Inflammatory macrophage (primary cell): ENCODE data around the gene INPP4B.

Experiments
- DNase-seq, 2 donors: peaks; one replicate each; pipeline ENCODE4 v3.0.0-alpha.2; 2020 to 2022

INPP4B gene

DNA sequence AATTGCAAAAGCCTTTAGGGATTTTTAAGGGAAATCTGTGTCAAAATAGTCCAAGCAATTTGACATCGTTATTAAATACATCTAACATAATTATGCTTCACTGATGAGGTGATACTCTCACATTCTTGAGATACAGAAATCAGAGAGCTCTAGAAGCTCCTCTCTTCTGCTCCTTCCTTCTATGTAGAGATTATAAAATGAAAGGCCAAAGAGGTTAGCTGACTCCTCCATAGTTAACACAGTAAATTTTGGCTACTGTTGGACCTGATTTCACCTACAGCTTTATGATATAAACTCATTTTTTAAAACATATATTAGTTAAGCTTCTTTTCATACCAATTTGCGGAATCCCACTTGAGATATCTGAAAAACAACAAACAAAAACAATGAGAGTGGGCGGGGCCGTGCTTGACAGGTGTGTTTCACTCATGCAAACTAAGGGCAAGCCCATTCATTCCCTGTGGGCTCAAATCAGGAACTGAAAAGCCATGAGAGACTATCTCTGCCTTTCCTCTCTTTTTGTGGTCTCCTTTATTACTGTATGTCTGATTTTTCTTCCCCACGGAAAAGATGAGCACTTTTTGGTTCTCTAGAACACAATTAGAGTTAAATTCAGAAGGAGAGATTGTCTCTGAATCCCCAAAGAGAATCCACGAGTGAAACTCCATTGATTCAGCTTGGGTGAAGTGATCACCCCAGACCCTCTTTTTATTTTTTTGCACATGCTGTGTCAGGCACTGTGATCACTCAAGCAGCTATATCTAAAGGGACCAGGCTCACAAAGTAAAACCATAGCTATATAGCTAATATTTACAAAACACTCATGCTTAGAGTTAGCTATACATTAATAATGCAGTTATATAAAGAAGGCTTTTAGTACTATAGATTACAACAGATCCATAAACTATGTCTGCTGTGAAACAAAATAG, 643.4 kb downstream of the INPP4B start:
- DNase-seq = no peak

DNA sequence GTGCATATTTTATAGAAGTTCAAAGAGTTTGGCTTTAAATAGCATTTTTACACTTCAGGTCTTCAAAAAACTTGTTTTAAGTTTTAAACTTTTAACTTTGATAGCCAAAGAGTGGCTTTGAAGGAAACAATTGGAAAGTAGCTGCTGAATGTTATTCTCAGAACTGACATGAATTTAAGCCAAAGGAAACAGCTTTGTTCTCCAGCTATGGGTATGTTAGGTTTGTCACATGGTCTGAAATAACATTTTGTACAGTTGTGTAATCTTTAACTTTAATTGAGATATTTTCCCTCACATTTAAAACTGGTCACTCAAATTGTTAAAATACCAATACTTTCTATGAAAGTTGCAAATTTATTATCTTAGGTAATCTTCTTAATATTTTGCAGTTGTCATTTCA, 645.1 kb downstream of the INPP4B start:
- DNase-seq = no peak

DNA sequence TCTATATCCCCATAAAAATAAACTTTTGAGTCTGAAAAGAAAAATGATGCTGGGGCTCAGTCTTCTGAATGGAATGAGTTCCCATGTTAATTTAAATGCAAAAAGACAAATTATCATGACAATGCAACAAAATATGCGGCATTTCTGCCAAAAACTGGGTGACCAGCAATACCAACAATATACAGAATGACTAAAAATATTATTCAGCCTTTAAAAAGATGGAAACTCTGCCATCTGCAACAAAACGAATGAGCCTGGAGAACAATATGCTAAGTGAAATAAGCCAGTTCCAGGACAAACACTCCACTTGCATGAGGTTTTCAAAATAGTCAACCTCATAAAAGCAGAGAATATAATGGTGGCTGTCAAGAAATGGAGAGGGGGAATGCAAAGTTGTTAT, 651.2 kb downstream of the INPP4B start:
- DNase-seq = no peak

DNA sequence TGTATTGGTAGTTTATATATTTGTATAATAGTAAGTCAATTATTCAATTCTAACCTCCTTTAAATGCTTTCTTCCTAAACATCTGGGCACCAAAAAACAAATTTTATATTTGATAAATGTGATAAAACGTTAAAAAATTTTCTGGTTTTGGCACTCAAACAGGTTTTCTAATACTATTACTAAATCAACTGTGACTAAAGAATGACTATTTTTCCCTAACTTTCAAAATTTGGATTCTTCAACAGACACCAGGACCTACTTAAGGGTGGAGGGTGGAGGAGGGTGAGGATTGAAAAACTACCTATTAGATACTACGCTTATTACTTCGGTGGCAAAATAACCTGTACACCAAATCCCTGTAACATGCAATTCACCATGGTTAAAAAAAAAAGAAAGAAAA, 654.2 kb downstream of the INPP4B start:
- no peak for DNase-seq

DNA sequence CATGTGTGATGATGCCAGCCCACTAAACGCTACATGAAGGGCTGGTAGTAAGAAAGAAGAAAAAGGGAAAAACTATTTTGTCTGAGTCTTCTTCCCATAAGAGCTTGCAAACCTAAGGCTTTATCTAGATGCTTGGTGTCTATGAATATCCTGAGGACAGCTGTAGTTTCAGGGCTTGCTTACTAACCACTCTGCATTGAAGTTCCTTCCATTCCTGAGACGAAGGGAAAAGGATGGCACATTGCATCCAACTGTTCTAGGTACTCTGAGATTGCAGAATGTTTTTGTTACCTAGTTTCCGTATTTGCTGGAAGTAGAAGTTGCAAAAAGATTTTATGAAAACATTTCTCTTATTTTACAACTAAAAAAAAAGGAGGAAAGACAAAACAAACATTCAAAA, 665.1 kb downstream of the INPP4B start:
- no peak for DNase-seq

DNA sequence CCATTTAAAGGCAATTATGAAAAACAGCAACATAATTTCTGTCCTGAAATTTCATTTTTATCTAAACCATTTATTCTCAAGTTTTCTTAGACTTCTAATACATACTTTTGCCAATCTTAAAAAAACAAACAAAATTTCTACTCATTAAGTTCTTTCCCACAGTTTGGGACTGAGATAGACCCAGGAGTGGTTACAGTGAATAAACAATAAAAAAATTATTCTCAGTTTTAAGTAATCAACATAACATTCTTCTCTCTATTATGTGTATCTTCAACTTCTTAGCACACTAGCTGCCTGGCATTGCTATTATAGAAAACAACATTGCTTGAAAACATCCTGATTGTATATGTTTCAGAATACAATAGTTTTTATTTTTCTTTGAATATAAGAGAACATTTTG, 676.9 kb downstream of the INPP4B start:
- no peak for DNase-seq

DNA sequence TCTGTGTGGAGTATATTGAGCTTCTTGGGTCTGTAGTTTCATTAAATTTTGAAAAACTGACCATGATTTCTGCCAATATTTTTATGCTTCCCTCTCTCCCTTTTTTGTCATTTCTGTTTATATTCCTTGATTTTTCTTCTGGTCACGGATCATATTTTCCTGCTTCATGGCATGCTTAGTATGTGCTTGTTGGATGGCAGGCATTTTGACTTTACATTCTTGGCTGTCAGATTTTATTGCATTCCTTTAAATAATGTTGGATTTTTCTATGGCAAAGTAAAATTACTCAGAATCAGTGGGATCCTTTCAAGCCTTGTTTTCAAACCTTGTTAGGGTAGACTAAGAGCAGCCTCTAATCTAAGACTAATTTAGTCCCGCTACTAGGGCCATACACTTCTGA, 677.9 kb downstream of the INPP4B start:
- DNase-seq = no peak

DNA sequence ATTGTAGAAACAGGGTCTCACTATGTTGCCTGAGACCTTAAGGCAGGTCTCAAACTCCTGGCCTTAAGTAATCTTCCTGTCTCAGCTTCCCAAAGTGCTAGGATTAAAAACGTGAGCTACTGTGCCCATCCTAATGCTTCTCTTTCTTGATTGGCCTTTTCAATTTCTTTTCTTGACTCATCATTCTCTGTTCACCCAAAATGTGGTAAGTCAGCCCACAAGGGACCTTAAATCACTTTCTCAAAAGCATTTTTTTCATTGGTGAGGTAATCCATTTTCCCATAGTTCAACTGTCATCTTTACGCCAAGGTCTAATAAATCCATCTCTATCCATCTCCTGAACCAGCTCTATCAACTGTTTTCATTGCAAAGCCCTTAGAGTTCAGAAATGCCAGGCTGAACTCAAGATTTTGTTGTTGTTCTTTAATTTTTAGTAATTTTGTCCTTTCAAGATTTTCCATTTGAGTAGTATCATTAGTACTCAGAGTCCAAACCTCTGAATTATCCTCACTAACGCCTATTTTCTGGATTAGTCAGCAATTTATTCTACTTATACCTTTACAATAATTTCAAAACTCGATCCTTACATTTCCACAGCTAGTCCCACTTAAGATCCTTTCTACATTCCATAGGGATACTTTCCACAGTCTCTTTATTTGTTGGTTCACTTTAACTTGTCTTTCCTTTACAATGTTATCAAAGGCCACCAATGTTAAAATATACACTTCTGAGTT, 681.2 kb downstream of the INPP4B start:
- no peak for DNase-seq

DNA sequence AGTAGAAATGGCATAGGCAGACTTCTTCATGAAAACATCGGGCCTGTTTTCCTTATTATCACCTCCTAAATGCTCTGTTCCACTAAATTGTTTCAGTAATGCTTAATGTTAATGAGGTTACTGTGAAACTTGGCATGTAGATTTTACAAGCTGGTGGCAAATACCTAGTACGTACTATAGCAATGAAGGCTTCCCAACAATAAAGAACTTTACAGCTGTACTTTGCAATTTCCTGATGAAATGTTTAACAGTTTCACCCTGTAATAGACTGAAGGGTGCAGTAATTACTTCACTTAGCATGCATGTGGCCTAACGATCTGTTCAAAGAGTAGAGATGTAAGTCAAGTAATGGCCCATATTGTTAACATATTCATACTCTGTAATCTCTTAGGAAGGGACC, 685.0 kb downstream of the INPP4B start:
- DNase-seq = no peak

DNA sequence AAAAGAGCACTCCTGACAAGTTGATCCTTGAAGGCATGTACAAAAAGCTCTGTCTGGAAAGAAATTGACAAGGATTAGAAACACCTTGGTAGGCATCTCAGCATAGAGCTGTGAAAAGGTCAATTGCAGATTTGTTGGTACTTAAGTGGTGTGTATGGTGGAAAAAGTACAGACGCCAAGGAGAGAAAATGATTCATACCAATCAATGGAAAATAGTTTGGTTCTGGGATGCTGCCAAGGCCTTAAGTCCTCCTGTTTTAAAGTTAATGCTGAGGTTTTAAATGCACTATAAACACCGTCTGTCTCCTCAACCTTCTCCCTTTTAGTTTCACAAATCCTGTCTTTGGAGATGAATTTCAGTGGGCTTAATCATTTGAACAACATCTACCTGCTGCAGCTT, 685.6 kb downstream of the INPP4B start:
- no peak for DNase-seq

DNA sequence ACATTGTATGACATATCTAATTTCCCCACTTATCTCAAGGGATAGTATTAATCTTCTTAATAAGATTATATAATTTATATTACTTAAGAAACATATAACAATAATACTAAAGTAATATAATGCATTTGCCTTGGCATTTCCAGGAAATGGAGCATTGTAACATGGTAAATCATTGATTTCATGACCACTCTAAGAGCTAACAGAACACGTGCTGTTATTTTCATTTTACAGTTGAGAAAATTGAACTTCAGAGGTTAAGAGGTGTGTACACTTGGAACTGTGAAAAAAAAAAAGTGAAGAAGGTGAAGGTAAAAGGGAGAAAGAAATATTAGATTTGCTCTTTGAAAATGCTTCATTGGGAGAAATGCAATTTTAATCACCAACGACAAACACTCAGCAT, 687.1 kb downstream of the INPP4B start:
- no peak for DNase-seq

DNA sequence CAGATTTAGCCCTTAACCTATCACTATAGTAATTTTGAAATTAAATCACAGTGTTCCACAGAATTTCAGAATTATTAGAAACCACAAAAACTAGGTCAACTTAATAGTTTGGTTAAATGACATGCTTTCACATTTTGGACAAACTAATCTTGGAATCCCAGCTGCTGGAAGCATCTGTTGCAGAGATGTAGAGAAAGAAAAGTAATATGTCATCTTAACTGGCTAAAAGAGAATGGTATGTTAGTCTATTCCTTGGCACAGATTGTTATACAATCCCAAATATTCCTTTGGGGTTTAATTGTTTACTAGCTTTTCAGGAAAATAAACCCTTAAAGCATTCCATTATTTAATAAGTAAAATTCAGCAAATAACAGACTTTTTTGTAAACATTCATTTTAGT, 689.8 kb downstream of the INPP4B start:
- DNase-seq = no peak

DNA sequence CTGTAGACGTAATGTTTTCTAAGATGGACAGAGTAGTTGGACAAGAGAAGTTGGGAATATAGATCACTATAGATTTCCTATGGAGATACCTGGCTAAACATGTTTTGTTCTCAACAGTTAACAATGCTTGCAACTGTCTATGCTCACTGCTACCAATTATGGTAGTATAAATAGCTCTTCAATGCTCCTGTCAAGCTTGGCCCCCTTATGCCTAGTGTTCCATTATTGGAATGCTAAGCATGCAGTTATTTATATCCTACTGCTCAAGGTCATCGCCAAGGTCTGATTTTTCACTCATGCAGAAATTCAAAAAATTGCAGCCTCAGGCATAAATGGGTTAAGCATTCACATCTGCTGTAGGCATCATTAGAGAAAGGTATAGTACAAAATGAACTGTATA, 690.8 kb downstream of the INPP4B start:
- DNase-seq = no peak

DNA sequence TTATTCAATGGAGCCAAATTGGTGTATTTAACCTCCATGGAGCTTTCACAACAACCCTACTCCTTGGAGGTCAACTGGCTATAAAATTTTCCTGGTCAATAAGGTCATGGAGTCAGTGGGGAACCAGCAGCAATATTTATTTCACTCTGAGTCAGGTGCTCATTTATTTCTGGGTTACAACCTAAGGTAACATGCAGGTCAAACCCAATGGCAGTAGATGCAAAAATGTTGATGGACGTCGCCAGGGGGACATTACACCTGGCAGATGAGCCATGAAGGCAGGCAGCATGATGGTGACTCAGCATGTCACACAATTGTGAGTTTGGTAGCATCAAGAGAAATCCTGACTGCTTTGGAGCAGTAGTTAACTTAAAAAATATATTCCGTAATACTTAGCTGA, 695.6 kb downstream of the INPP4B start:
- no peak for DNase-seq

DNA sequence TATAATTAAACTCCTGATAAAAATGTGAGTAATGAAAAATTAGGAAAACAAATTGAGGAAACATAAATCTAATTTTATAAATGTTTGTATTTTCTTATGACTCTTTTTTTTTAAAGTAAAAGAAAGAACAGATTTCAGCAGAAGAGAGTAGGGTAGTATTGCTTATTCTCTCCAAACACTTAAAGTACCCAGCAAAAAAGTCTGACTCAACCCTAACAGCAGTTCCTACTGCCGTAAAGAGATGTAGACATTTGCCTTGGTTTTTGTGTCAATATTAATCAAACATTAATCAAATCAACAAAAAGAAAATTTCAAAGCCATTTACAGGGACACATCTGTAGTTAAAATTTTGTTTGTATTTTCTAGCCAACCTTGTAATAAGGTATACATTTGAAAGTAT, 701.3 kb downstream of the INPP4B start:
- DNase-seq = no peak

DNA sequence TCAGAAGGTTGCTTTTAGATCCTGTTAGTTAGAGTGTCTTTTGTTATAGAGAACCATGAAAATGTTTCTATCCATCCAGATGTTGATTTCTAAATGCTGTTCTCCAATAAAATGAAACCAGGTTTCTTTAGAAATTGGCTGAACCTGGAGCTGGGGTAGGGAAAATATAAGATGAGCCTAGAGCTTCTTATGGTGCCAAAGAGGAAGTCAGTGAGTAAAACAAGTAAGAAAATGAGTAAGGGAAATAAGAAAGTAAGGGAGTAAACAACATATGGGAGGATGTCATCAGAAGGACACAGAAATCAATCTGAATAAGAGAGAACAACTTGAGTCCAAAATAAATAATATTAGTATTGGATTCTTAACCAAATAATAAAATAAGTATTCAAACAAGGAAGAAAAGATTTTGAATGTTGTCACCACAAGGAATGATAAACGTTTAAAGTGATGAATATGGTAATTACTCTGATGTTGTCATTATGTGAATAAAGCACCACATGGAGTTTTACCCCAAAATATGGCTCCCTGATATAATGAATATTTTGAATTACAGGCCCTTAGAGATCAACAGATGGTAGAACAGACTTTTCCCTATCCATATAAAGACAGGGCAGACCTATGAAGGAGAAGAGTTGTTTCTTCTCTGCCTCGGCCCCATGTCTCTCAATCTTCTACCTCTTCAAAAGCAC, 703.6 kb downstream of the INPP4B start:
- DNase-seq = no peak

DNA sequence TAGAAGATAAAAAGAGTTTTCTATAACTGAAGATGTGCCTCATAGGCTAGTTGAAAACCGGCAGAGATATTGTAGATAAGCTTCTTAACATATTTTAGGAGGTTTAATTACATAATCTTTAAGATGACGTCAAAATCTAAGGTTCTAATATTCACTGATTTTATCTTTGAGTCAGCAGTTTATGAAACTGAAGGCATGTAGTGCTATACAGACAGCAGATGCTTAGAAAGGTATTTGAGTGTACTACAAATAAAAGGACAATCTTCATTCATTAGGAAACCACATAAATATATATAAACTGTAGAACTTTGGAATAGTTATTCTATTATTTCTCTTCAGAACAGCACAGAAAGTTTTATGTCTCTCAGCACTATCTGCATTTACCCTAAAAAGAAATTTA, 704.9 kb downstream of the INPP4B start:
- no peak for DNase-seq

DNA sequence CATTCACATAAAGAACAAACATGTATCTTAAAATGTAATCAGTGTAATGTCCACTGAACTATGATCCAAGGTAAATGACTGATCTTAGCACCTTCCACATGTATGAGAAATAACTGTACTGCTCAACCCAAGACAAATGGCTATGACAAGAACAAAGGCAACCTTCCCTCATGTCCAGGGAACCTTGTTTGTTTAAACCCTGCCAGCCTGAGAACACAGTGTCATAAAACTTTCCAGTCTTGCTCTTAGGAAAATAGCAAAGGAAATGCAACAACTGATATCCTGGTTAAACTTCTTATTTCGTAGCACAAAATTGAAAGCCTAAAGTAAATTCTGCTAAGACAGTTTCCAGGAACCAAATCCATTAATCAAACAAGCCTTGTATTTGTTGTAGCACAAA, 715.4 kb downstream of the INPP4B start:
- no peak for DNase-seq

DNA sequence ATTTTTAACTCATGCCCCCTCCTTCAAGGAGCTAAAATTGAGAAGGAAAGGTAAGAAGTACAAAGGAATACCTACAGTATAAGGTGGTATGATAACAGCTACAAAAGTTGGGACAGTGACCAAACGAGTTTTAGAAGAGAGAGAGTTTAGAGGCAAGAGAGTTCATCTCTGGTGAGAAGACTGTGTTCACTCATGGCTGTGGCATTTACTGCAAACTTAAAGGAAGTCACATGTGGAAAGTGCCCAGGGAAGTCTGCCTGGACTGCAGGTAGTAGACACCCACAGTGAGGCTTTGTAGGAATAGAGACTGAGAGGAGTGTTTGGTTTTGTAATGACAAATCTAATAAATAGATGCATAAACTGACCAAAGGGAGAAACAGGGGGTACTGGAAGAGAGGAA, 716.2 kb downstream of the INPP4B start:
- DNase-seq = no peak

DNA sequence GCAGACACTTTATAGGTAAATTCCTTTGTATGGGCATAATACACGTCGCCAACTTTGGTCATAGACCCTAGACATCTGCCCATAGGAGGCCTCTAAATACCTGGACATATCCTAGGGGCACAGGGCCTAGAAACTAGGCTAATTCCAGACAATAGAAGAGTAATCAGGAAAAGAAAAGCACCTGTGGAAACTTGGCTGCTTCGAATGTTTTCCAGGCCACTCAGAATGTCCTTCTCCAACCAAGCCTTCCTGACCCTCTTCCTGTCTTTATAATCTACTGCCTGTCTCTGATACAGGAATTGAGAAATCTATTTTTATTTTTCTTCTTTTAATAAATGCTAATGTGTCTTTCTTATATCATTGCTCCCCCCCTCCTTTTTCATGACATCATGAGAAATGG, 716.6 kb downstream of the INPP4B start:
- no peak for DNase-seq

DNA sequence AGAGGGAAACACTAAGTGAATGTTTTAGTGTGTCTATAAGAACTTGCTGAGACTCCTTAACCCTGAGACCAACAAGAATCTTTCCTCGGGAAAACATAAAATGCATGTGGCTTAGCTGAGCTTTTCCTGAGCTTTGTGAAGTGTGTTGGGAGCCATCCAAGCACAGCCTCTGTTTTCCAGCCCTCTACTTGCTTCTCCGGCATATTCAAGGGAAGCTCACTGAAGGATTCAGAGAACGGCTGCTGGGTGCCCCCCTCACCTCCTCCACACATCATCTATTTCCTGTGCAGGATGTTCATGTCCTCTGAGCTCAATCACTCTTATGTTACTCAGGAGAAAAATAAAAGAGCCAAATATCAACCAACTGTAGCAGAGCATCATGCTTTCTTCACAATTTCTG, 717.6 kb downstream of the INPP4B start:
- no peak for DNase-seq

DNA sequence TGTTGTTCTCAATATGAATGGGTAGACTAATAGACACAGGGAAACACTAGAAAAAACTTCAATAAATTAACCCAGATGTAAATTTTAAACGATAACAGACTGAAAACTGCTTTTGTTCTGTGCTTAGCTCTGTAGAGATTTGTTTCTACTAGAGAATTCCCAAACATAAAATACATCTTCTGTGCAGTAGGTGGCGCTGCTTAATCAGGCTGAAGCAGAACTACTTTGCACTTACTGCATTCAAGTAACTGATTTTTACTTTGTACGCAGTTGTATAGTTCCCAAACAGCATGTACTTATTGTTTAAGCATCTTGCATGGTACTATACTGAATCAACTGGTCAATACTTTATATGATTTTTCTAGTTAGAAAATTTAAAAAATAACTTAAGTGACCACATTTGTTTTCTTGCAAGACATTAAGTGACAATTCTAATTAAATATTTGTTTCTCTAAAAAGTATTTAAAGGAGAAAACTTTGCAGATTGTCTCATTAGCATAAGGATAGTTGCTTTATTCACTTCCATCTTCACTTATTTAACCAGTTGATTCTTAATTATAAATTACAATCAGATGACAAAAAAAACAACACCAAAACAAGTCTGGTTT, 719.1 kb downstream of the INPP4B start:
- peak; percentile 63 to 67 for DNase-seq

DNA sequence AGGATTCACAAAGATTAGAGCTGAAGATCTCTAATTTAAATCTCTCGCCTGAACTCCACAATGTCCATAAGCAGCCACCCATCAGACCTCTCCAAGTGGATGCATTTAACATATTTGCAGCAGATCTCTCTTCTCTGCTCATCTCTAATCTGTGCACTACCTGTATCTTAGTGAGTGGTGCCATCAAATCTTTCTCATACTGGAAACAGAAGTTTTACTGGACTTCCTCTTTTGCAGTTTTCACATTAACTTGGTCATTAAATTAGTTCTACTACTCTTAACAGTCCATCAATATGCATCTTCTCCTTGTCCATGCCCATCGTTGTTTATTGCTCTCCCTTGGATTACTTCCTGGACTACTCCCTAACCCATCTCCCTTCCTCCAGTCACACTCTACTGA, 721.2 kb downstream of the INPP4B start:
- DNase-seq = no peak
